Vagina (tissue), 2 donors: ENCODE results near the gene CDK6.

ENCODE experiments used
- POLR2A ChIP-seq, 2 donors: fragments of 450-650 bp; IDR thresholded peaks; one replicate each; pipeline ENCODE4 v1.6.1; 2017; ENCODE audit warnings: antibody characterized with exemption in 2 of 2, mild to moderate bottlenecking in 2 of 2, moderate library complexity in 2 of 2
- TF ChIP-seq, protein P1 (sequence below), 3 experiments: fragments of 450-650 bp in 2 of 3; fragments of 200-600 bp in 1 of 3; sonication (generic) in 1 of 3; IDR thresholded peaks; one replicate each; pipeline ENCODE4 v1.5.1; 2017 to 2019; ENCODE audit warnings: antibody characterized with exemption in 3 of 3, mild to moderate bottlenecking in 2 of 3, moderate library complexity in 2 of 3

DNA sequence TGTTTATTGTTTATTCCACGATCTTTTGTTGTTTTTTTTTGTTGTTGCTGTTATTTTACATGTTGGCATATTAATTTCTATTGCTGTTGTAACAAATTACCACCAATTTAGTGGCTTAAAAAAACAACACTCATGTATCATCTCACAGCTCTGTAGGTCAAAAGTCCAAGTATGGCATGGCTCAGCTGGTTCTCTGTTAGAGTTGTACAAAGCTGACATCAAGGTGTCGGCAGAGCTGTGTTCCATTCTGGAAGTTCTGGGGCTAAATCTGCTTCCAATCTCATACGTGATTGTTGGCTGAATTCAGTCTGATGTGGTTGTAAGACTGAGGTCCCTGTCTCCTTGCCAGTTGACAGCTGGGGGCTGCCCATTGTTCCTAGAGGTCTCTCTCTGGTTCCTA, 186.0 kb downstream of the CDK6 start:
- TF ChIP-seq, protein P1, sequence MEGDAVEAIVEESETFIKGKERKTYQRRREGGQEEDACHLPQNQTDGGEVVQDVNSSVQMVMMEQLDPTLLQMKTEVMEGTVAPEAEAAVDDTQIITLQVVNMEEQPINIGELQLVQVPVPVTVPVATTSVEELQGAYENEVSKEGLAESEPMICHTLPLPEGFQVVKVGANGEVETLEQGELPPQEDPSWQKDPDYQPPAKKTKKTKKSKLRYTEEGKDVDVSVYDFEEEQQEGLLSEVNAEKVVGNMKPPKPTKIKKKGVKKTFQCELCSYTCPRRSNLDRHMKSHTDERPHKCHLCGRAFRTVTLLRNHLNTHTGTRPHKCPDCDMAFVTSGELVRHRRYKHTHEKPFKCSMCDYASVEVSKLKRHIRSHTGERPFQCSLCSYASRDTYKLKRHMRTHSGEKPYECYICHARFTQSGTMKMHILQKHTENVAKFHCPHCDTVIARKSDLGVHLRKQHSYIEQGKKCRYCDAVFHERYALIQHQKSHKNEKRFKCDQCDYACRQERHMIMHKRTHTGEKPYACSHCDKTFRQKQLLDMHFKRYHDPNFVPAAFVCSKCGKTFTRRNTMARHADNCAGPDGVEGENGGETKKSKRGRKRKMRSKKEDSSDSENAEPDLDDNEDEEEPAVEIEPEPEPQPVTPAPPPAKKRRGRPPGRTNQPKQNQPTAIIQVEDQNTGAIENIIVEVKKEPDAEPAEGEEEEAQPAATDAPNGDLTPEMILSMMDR (IDR thresholded peaks at IDR 0.05), result no peak
- TF ChIP-seq POLR2A (IDR thresholded peaks at IDR 0.05), result no peak
